Stimulated activated CD4-positive, alpha-beta T cell treated with anti-CD3 and anti-CD28 coated beads, TNF-alpha, amount 100 ng/mL, for 24 hours (primary cell): ENCODE measurements around the gene FBXL13.
"Not testable (repeated sequence)": the region's sequence is repeated elsewhere in the genome, so short reads cannot be mapped to it uniquely, and the experiment has no call there.

ENCODE experiments used
- DNase-seq, 3 experiments: peaks; one replicate each; pipeline ENCODE4 v3.0.0-alpha.2; 2020; ENCODE audit warnings: low read depth in 3 of 3

The FBXL13 gene

DNA sequence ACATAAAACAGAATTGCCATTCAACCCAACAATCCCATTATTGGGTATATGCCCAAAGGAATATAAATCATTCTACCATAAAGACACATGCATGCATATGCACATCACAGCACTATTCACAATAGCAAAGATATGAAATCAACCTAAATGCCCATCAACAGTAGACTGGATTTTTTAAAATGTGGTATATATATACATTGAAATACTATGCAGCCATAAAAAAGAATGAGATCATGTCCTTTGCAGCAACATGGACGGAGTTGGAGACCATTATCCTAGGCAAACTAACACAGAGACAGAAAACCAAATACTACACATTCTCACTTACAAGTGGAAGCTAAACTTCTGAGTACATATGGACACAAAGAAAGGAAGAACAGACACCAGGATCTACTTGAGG lies 51.0 kb downstream of the FBXL13 start:
- DNase-seq, result not testable (repeated sequence)

GRCh38 chr7:103021490-103021889 lies 53.1 kb downstream of the FBXL13 start:
- not testable (repeated sequence) for DNase-seq

GRCh38 chr7:103020876-103021275 lies 53.7 kb downstream of the FBXL13 start:
- not testable (repeated sequence) for DNase-seq

DNA sequence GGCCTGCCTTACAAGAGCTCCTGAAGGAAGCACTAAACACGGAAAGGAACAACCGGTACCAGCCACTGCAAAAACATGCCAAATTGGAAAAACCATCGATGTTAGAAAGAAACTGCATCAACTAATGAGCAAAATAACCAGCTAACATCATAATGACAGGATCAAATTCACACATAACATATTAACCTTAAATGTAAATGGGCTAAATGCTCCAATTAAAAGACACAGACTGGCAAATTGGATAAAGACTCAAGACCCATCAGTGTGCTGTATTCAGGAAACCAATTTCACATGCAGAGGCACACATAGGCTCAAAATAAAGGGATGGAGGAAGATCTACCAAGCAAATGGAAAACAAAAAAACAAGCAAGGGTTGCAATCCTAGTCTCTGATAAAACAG lies 56.3 kb downstream of the FBXL13 start:
- not testable (repeated sequence) for DNase-seq

- no peak for DNase-seq
Observed at GRCh38 chr7:103011650-103012049, 62.9 kb downstream of the FBXL13 start.

GRCh38 chr7:103010211-103010610 lies 64.4 kb downstream of the FBXL13 start:
- no peak for DNase-seq

- DNase-seq, result no peak
Observed at GRCh38 chr7:103009466-103010185, 65.0 kb downstream of the FBXL13 start.

GRCh38 chr7:103003004-103003403 lies 71.6 kb downstream of the FBXL13 start:
- DNase-seq, result no peak

DNA sequence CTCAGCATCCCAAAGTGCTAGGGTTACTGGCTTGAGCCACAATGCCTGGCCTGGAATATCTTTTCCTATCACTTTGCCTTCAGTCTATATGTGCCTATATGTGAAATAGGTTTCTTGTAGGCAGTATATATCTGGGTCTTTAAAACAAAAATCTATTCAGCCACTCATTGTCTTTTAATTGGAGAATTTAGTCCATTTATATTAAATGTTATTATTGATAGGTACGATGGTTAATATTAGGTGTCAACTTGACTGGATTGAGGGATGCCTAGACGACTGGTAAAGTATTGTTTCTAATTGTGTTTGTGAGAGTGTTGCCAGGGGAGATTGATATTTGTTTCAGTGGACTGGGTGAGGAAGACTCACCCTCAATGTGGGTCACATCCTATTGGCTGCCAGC lies 73.4 kb downstream of the FBXL13 start:
- DNase-seq, result no peak

- no peak for DNase-seq
Observed at GRCh38 chr7:102996957-102997356, 77.6 kb downstream of the FBXL13 start.

DNA sequence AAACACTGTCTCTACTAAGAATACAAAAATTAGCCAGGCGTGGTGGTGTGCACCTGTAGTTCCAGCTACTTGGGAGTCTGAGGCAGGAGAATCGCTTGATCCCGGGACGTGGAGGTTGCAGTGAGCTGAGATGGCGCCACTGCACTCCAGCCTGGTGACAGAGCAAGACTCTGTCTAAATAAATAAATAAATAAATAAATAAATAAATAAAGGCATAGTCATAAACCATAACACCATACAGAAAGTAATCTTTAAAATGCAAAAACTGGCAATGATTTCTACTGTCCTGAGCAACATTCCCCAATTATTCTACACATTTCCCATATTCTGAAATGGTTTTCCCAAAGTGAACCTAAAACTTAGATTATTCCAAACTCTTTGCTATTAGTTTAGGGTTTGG lies 79.0 kb downstream of the FBXL13 start:
- DNase-seq, result not testable (repeated sequence)

GRCh38 chr7:102994567-102994966 lies 80.0 kb downstream of the FBXL13 start:
- DNase-seq, result no peak

GRCh38 chr7:102993718-102994029 lies 80.9 kb downstream of the FBXL13 start:
- DNase-seq, result no peak

DNA sequence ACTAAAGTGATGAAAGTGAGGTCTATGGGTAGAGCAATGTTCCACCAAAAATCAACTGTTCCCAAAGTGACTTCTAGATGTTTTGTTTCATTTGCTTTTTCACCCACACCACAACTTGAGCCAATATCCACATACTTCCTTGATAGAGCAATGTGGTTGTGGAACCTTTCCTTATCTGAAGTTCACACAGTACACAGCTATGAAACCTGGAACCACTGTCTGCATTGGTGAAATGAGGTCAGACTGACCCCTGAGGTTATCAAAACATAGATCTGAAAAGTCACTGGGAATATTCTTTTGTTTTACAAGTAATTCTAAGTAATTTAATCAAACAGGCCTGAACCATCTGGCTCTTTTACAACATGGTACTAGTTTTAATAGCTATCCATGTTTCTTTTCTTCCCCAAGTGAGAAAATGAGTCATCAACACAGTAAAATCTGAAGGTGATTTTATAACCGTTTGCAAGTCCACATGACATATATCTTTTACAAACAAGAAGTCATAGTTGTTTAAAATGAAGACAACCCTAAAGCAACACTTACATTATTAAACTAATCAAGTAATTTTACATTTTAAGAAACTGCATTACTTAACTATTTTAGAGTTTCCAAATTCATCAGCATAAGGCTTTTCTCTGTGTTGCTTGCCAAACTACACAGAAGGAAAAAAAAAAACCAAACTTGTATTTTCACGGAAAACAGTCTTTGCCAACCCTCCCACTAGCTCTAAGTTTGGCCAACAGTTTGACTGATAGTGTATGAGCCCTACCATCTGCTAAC lies 81.5 kb downstream of the FBXL13 start:
- no peak for DNase-seq

DNA sequence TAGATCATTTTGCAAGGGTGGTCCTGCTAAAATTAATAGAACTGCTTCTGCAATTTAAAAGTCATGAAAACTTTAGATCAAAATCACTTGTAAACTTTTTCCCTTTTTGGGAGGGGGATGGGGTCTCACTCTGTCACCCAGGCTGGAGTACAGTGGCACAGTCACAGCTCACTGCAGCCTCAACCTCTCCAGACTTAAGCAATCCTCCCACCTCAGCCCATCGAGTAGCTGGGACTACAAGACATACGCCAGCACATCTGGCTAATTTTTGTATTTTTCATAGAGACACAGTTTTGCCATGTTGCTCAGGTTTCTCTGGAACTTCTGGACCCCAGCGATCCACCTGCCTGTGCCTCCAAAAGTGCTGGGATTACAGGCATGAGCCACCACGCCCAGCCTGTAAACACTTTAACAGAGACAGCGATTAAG lies 82.1 kb downstream of the FBXL13 start:
- no peak for DNase-seq

DNA sequence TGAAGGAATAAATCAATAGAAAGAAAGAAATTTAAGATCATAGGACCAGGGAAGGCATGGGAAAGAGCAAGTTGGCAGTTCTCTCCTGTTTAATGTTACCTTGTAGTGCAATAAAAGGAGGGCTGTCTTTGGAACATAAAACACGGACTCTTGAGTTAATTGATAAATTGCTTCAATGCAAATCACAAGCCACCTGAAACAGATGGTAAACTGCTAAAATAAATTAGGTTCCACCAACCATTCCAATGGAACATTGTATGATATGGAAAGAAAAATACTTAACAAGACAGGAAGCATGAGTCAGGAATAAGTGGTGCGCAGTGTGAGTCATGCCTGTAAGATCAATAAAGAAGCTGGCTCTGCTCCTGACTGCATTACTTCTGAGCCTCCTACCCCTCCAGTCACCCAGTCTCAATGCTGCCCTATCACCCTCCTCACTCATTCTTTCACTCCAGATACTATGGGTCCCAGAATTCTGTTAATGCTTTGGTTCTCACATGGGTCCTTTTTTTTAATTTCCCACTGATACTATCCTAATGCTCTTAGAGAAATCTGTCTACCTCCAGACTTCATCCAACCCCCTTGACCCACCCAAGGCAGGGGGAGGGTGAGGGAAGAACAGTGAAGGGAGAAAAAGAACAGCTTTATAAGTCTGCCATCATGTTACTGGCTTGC lies 82.9 kb downstream of the FBXL13 start:
- no peak for DNase-seq

GRCh38 chr7:102991077-102991539 lies 83.5 kb downstream of the FBXL13 start:
- DNase-seq, result no peak

DNA sequence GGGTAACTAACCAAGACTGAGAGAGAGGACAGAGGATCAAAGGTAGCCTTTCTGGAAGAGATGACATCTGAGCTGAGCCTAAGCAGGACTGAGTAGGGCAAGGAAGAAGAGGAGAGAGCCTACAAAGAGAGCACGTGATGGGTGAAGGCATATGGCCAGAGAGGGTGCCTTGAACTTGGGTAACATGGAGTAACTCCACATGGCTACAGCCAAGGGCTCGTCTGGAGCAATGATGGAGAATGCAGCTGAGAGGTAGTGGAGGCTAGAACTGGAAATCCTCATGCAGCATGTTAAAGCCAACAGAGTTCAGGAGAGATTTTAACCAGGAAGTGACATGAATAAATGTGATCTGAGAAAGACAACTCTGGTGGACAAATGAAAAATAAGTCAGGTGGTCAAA lies 84.0 kb downstream of the FBXL13 start:
- no peak for DNase-seq

- no peak for DNase-seq
Observed at GRCh38 chr7:102988631-102989560, 85.7 kb downstream of the FBXL13 start.

- no peak for DNase-seq
Observed at GRCh38 chr7:102988088-102988487, 86.5 kb downstream of the FBXL13 start.

DNA sequence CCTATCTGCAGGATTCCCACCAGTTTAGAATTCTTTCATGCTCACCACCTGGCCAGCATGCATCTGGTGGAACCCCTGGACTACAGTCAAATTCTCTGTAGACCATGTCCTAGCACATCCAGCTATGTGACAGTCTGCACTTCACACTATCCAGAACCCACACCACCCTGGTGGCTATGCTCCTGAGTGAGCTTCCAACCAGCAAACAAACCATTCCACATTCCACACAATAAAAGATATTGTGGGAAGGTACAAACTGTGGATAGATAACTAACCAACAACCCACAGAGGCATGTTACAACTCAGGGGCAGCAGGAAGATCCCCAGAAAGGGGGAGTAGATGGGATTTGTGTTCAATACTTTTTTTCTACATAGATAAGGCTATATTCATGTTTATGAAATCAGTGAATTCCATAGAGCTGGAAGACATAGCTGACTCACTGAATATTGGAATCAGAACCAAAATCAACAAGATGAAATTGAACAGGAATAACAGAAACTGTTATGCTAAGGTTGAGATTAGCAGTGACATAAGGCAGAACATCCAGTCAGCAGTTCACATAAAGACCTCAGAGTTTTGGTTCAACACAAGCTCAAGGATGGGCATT lies 89.3 kb downstream of the FBXL13 start:
- DNase-seq, result no peak
